K562 (cell line): ENCODE results near the gene MSH2. TPM values are rescaled to one million over a fixed set of nuclear protein-coding genes. Genes with fewer than 3 reads are reported as not detected.

Source experiments
- LCOR ChIP-seq: sonication (generic); formaldehyde crosslinking; IDR thresholded peaks from 2 replicates; pipeline ENCODE4 v1.8.0; 2022; ENCODE audit warnings: mild to moderate bottlenecking, missing genetic modification reagents
- NFATC3 ChIP-seq: fragments of 450-650 bp; IDR thresholded peaks from 2 replicates; pipeline ENCODE4 v1.6.1; 2017; ENCODE audit warnings: mild to moderate bottlenecking
- REST ChIP-seq, 2 experiments: fragments of 450-650 bp; formaldehyde crosslinking in 1 of 2; IDR thresholded peaks; 2 replicates each; pipeline versions ENCODE4 v1.4.0 to v1.6.1; 2014 to 2020; ENCODE audit warnings: mild to moderate bottlenecking in 2 of 2, borderline replicate concordance in 1 of 2, low read depth in 1 of 2
- RHOXF2B ChIP-seq: fragments of 250-450 bp; sonication (Bioruptor Pico); conservative IDR thresholded peaks from 2 replicates; pipeline ENCODE4 v1.5.1; 2021
- TBP ChIP-seq: optimal IDR thresholded peaks from 2 replicates; pipeline ENCODE3; 2011; ENCODE audit warnings: low read depth, low read length, improper control_type of control experiment
- WHSC1 ChIP-seq: IDR thresholded peaks from one replicate; pipeline ENCODE4 v1.6.1; 2012; ENCODE audit warnings: low read length, control low read depth, inconsistent platforms
- ZBED1 ChIP-seq: IDR thresholded peaks from 2 replicates; pipeline ENCODE4 v1.6.1; 2014
- ZNF3 ChIP-seq: fragments of 250-450 bp; sonication (Bioruptor Pico); IDR thresholded peaks from 2 replicates; pipeline ENCODE4 v1.5.0; 2021; ENCODE audit warnings: mild to moderate bottlenecking, moderate library complexity
- polyA plus RNA-seq, 8 experiments: library from polyadenylated mRNA; depleted of rRNA in 4 of 8; stranded (reverse) in 5 of 8; unstranded in 3 of 8; fragments of >200 nt; fragmentation: Nextera tagmentation in 2 of 8; fragmentation: Illumina TruSeq in 1 of 8; extraction: Ambion mirVana in 2 of 8; extraction: Trizol in 1 of 8; gene quantifications; 2 replicates each; pipeline versions ENCODE4 v1.2.1 to v1.2.3, GENCODE V29; 2011 to 2014; ENCODE audit warnings: inconsistent platforms in 1 of 8, missing spikeins in 1 of 8
- total RNA-seq, 7 experiments: library from RNA; depleted of rRNA in 6 of 7; stranded (reverse); fragments of >200 nt in 6 of 7; fragmentation: Illumina TruSeq in 2 of 7; extraction: Trizol in 2 of 7; gene quantifications; 2 replicates each; pipeline versions ENCODE4 v1.2.1 to v1.2.3, GENCODE V29; 2011 to 2021; ENCODE audit warnings: low replicate concordance in 1 of 7
- TF ChIP-seq, protein P1 (sequence below), 2 experiments: fragments of 450-650 bp; IDR thresholded peaks; 2 replicates each; pipeline ENCODE4 v1.6.1; 2016; ENCODE audit warnings: mild to moderate bottlenecking in 2 of 2, borderline replicate concordance in 1 of 2, low read depth in 1 of 2, moderate library complexity in 1 of 2
- TF ChIP-seq, protein P2 (sequence below): IDR thresholded peaks from 2 replicates; pipeline ENCODE4 v1.6.1; 2011; ENCODE audit warnings: borderline replicate concordance, low read depth, mild to moderate bottlenecking, moderate library complexity, low read length; ENCODE audit not compliant: insufficient read depth, poor library complexity, severe bottlenecking

Gene MSH2
- total and polyA plus RNA-seq, 9 of the 15 experiments (the other 6 are each of a cell fraction or from before 2014, with no cell fraction given): 51.8 to 139 (median 113) TPM

DNA sequence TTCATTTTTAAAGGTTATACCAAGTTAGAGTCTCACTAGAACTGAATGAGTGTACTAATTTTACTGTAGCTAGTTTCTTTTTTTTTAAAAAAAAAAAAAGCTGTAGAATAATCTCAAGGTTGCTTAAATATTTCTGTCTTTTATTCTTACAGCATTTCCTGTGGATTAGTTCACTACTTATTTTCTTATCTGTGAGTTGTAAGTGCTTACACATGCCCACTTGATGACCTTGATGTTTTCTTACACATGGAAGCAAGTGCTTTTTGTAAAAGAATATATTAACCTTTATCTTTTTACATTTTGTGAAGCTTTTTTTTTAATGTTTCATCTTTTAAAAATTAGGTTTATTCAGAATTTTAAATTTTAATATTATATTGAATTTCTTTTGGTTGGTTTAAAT lies 57.8 kb downstream of the MSH2 start (continued):
- TF ChIP-seq, protein P1, sequence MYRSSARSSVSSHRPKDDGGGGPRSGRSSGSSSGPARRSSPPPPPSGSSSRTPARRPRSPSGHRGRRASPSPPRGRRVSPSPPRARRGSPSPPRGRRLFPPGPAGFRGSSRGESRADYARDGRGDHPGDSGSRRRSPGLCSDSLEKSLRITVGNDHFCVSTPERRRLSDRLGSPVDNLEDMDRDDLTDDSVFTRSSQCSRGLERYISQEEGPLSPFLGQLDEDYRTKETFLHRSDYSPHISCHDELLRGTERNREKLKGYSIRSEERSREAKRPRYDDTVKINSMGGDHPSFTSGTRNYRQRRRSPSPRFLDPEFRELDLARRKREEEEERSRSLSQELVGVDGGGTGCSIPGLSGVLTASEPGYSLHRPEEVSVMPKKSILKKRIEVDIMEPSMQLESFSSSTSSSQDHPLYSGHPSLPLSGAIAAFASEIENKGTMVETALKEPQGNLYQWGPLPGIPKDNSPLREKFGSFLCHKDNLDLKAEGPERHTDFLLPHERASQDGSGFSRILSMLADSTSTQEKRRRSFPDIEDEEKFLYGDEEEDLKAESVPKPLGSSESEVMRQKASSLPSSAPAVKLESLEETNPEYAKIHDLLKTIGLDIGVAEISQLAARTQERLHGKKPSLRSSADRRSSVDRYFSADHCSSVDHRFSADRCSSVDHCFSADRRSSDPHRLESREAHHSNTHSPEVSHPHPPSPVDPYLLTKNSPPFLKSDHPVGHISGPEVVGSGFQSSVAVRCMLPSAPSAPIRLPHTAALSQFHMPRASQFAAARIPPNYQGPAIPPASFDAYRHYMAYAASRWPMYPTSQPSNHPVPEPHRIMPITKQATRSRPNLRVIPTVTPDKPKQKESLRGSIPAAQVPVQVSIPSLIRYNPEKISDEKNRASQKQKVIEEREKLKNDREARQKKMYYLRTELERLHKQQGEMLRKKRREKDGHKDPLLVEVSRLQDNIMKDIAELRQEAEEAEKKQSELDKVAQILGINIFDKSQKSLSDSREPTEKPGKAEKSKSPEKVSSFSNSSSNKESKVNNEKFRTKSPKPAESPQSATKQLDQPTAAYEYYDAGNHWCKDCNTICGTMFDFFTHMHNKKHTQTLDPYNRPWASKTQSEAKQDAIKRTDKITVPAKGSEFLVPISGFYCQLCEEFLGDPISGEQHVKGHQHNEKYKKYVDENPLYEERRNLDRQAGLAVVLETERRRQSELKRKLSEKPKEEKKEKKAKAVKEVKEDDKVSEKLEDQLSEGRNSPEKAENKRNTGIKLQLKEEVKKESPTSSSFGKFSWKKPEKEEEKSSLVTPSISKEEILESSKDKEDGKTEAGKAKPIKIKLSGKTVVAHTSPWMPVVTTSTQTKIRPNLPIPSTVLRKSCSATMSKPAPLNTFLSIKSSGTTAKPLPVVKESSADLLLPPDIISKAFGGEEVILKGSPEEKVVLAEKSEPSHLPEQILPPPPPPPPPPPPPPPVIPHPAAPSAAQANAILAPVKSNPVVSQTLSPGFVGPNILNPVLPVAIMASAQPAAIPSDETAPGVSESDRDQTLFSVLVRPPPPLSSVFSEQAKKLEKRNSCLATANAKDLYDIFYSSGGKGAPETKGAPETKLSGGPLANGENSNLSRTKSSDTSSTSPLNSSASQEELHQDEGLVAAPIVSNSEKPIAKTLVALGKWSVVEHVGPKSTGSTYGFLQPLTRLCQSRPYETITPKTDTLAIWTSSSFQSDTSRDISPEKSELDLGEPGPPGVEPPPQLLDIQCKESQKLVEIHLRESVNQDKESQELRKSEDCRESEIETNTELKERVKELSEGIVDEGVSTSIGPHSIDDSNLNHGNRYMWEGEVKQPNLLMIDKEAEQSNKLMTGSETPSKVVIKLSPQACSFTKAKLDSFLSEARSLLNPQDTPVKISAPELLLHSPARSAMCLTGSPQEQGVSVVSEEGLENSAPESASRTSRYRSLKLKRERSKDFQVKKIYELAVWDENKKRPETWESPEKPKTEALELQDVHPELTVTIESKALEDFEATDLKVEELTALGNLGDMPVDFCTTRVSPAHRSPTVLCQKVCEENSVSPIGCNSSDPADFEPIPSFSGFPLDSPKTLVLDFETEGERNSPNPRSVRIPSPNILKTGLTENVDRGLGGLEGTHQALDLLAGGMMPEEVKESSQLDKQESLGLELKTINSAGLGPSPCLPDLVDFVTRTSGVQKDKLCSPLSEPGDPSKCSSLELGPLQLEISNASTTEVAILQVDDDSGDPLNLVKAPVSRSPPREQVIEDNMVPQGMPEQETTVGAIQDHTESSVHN (IDR thresholded peaks at IDR 0.05; ENCODE audit: borderline replicate concordance in 1 of 2, low read depth in 1 of 2): no peak
- TF ChIP-seq NFATC3 (no peak), RHOXF2B (CRISPR knock-in tag) (no peak), ZBED1 (no peak), WHSC1 (no peak), ZNF3 (CRISPR knock-in tag) (no peak), TBP (no peak), REST (IDR thresholded peaks at IDR 0.05; ENCODE audit: borderline replicate concordance) (no peak), REST (CRISPR knock-in tag; IDR thresholded peaks at IDR 0.05; ENCODE audit: low read depth) (no peak), LCOR (CRISPR knock-in tag) (no peak)
- TF ChIP-seq, protein P2, sequence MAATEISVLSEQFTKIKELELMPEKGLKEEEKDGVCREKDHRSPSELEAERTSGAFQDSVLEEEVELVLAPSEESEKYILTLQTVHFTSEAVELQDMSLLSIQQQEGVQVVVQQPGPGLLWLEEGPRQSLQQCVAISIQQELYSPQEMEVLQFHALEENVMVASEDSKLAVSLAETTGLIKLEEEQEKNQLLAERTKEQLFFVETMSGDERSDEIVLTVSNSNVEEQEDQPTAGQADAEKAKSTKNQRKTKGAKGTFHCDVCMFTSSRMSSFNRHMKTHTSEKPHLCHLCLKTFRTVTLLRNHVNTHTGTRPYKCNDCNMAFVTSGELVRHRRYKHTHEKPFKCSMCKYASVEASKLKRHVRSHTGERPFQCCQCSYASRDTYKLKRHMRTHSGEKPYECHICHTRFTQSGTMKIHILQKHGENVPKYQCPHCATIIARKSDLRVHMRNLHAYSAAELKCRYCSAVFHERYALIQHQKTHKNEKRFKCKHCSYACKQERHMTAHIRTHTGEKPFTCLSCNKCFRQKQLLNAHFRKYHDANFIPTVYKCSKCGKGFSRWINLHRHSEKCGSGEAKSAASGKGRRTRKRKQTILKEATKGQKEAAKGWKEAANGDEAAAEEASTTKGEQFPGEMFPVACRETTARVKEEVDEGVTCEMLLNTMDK: no peak
